CD4-positive, alpha-beta T cell treated with Interleukin-10 for 1 hour (primary cell): ENCODE measurements around the gene USP24.
"Not testable (repeated sequence)": the region's sequence is repeated elsewhere in the genome, so short reads cannot be mapped to it uniquely, and the experiment has no call there.

Experiments used
- DNase-seq: peaks from one replicate; pipeline ENCODE4 v3.0.0-alpha.2; 2020

USP24 gene

DNA sequence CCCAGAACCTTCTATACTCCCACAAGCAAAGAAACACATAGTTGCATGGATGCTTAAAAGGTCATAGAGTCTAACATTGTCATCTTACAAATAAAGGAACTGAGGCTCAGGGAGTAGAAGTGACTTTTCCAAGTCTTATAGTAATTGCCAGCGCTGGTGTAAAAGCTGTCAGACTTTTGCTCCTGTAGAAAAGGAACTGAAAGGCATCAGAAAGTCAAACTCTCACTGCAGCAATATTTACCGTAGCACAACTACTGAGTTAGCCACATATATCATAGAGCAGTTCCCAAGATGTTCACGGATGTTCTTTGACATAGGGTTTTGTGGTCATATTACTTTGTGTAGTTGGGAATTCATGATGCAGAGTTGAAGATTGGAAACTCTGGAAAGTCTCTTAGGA, 16.6 kb upstream of the USP24 start:
- DNase-seq: no peak

DNA sequence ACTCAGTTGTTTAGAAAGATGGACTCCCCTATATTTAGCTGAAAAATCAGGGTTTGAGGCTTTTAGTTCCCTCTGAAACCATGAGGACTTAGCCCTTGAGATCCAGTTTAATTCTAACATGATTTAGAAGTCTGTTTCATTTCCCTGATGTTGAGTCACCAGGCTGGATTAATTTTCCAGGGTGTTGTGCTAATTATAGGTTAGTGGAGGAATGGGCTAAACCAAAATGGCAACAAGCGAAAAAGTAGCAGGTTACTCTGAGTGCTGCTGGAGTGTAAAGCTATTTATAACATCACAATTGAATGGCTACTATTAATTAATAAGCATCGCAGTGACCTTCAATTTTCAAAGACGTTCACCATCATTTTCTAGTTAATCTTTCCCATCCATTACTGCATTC, 15.5 kb upstream of the USP24 start:
- no peak for DNase-seq

DNA sequence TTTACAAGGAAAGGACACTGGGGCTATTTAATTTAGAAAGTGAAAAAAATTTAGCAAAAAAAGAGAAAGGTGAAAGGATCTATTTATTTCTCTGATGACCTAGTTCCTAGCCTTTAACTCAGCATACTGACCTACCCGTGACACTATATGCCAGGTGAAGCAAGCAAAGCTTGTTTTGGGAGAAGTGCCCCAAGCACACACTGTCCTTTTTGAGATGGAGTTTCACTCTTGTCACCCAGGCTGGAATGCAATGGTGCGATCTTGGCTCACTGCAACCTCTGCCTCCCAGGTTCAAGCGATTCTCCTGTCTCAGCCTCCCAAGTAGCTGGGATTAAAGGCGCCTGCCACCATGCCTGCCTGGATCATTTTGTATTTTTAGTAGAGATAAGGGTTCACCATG, 14.6 kb upstream of the USP24 start:
- not testable (repeated sequence) for DNase-seq

DNA sequence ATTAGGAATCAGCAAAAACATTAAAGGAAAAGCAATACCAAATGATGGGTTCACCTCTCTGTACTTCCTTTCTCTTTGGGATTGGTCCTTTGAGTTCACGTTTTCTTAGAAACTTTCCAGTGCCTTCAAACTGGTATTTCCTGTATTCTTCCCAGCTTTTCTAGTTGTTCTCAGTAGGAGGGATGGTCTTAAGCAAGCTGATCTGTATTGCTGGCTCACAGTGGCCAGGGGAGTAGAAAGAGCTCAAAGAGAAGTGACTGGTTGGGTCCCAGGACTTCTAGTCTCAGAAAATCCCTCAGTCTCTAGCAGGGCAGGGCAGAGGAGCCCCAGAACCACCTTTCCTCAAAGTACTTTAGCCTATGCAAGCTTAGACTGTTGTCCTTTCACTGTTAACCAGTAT, 10.1 kb upstream of the USP24 start:
- no peak for DNase-seq

DNA sequence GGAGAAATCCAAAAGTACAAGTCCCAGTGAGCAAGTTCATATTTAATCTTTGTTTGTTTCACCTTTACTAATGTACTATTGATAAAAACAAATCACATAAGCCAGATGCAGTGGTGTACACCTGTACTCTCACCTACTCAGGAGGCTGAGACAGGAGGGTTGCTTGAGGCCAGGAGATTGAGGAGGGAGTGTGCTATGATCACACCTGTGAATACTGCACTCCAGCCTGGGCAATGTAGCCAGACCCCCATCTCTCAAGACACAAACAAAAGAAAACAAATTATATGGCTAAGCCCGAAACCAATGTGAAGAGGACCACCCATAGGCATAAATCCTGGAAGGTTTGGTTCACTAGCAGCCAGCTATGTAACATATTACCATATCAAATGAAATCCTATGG, 9.6 kb upstream of the USP24 start:
- no peak for DNase-seq

DNA sequence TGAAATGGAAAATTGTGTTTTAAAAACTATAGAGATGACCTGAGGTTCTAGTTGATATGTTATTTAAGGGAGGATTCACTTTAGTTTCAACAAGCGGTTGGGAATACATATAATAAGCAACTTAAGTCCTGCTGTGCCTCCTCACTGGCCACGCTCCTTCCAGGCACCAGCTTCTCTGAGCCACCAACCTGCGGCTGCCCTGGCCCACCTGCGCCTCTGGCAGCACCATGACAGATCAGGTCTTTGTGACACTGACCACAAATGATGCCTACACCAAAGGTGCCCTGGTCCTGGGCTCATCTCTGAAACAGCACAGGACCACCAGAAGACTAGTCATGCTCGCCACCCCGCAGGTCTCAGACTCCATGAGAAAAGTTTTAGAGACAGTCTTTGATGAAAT, 7.0 kb upstream of the USP24 start:
- DNase-seq: no peak

DNA sequence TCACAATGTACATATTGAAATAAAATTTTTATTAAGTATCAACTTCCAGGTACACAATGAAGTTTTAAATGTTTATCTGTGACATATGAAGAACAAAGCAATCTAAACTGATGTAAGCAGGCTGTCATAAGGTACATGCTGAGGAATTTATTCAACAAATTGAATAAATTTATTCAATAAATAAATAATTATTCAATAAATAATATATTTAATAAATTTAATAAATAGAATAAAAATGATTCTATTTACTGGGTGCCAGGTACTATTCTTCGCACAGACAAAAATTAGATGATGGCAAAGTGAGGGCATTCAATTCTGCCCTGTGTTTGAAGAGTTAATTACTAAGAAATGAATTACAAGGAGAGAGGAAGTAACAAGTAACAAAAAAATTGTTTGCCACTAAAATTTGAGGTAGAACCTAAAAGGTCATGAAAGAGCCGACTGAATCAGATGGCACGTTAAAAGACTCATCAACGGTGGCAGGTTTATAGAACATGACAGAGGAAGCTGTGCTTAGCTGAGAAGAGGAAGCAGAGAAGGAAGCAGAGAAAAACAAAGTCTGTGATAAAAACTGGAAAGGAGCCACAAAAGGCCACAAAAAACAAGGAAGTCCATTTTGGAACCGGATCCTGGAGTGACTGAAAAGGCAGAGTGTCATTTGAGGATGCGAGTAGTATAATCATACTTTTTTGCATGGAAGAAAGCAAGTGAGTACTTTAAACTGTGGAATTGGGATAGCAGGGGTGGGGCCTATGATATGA, 2.2 kb upstream of the USP24 start:
- DNase-seq: peak; percentile 59

DNA sequence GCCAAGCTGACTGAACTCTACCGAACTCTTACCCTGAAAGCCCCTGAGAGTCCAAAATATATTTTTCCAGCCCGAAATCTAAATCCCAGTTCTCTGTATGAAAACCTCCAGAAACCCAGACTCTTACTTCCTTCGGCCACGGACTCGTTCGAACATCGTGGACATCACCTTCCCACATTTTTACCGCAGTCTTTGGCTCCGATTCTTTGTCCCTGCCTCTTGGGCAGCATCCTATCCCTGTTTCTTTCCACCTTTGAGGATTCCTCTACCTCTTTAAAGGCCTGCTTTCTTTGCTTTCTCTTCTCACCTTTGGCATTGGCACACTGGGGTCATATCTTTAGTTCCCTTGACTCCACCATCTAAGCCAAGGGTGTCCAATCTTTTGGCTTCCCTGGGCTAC, 932 bp upstream of the USP24 start:
- no peak for DNase-seq

DNA sequence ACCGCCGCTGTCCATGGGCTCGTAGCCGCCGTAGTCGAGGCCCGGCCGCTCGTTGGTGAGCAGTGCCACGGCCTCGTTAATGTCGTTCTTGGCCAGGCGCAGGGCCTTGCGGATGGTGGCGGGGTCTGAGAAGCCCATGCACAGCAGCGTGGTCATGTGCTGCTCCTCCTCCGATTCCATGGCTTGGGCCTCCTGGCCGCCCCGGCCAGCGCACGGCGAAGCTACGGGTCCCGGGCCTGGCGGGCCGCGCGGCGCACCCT, 300 bp downstream of the USP24 start:
- DNase-seq: no peak

DNA sequence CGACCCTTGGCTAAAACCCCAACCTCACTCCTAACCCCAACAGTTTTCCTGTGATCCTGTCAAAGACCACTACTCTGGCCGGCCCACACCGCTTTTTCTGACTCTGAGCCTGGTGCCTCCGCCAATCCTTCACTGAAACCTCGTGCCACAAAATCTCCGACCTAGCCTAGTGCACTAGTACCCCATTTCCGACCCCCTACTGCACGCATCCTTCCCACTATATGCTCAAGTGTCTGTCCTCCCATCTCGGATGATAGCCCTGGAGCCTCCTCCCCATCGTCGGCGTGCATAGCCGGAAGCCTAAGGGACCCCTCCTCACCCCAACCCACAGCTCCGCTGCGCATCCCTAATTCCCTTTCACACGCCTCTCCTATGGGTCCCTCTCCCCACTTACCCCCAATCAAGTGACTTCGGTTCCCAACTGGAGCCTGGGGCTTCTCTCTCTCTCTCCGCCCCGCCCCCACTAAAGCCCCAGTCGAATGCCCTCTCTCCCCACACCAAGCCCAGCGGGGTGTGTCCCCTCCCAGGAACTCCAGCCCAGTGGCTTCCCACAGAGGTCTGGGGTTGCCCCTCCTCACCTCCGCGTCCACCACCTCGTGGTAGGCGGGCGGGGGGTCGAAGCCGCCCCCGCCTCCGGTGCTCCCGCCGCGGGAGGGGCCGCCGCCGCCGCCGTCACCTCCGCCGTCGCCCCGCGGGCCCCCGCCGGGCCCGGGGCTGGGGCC, 791 bp downstream of the USP24 start:
- peak; percentile 35 for DNase-seq

DNA sequence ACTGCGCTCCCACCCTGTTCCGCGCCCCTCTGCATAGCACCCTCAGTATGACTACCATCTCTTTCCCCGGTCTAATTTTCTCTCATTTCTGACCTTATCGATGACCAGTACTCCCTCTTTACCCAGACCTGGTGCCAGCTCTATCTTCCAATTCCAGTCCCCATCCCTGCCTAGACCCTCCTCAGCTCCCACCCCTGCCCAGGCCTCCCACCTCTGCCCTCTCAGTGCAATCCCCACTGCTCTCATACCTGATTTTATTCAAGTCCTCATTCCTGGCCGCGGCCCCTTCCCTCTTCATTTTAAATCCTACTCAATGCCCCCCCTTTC, 1.3 kb downstream of the USP24 start:
- no peak for DNase-seq

DNA sequence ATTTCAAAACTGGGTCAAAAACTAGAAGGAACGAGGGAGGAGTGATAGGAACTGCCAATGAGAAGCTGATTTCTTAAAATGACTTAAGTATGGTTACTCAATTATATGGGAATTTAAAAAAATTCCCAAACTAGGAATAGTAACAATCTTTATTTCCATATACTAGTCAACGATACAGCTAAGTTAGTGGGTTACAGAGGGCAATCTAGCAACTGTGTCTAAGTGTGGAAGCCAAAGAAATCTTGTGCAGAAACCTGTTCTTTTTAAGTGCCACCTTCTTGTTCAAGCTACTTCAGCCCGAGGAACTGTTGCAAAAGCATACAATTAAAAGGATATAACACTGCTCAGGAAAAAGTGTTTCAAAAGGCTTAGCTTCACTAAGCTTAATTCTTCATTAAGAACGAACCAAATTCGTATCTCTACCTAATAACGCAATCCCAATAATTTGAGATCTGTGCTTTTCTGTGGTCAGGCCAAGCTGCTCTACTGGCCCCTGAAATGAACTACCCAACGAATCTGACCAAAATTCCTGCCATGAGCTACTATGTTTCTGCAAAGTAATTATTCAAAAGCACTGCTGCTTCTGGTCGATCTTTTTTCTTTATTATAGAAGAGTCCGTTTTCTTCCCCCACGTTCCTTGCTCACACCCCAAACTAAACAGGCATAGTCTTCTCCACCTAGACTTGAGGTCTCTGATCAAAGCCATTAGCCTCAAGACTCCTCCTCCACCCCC, 1.8 kb downstream of the USP24 start:
- DNase-seq: no peak

DNA sequence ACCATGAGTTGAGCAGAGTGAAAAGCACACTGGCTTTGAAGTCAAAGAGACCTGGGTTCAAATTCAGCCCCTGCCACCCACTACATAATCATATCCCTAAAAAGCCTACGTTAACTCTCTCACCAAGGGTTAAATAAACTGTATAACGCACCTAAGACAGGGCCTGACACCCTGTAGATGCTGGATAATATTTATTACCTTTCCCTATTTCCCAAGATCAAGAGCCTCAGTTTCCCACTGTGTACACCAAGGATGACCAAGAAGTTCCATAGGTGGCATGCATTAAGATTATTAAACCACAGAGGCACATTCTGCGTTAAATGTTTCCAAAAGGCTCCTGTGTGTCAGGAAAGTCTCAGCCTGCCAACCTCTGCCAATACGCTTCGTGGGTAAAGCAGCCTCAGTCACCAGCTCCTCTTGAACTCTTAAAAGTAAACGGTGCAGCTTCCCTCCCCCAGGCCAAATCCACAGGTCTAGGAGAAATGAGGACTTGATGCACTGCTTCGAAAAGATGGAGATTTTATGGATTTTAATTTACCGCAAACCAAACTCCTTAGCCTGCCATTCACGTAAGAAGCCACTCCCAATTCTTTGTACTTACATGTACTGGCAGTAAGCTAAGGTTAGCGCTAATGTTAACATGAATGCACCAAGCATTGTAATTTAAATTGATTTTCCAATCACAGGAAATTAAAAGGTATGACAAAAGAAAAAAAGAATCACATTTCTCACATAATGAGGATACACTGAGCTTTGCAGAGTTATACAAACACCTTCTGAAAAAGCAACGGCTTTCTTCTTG, 2.6 kb downstream of the USP24 start:
- no peak for DNase-seq

DNA sequence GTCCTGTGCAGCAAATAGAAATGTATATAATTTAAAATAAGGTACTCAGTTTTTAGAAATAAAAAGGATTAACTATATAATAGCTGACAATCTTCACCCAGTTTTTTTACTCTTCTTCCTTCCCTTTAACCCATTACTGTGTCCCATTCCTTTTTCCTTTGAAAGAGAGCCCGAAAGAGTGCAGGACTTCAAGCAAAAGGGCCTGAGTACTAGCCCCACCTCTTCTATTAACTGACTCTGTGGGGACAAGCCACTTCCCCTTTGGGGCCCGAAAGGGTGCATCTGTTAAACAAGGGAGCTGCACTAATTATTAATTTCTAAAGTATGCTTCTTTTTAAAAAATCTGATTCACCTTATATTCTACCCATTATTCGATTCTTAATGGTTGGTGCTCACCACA, 3.3 kb downstream of the USP24 start:
- no peak for DNase-seq

DNA sequence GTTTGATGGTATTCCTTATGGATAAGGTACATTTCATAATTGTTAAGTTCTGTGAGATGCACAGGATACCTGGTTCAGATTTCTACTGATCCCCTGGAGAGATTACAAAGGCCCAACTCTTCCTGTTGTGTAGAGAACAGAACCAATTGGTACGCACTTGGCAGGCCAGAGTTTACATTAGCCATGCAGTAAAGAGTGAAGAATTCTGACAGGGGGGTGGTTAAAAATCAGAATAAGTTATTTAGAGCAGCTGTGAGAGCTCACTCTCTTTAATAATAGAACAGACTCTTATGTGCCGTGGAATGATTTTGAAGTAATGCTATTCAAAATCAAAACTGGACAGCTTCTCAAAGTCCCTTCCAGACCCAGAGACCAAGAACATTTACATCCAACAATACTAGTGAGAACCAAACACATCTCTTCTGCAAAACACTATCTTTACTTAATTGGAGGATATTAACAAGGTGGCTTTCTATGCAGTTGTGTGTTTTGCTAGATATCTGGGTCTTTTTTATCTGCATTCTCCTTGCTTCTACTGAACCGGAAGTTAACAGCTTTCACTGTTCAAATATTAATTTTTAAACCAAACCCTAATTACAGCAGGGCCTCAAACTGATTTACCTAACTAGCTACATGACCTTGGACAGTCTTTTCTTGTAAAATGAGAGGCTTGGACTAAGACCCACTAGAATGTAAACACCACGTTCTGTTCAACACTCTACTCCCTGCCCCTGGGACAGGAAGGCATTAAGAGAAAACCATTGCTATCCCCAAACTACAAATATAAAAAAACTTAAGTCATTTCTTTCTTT, 4.0 kb downstream of the USP24 start:
- DNase-seq: no peak

DNA sequence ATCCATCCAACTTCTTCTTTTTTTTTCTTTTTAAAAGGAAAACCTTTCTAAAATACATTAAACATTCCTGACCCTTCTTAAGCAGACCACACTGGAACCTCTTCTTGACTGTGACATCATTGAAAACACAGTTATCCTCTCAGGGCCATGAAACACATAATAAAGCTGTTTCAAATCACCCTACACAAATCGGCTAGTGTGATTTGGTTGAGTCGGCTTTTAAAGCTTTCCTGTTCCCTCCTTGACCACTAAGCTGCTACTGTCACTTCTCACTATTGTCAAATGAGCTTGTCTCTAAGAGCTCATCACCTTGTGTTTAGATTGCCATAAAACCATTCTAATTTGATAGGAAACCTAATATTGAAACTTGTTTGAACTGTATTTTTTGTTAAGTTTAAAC, 5.9 kb downstream of the USP24 start:
- DNase-seq: no peak

DNA sequence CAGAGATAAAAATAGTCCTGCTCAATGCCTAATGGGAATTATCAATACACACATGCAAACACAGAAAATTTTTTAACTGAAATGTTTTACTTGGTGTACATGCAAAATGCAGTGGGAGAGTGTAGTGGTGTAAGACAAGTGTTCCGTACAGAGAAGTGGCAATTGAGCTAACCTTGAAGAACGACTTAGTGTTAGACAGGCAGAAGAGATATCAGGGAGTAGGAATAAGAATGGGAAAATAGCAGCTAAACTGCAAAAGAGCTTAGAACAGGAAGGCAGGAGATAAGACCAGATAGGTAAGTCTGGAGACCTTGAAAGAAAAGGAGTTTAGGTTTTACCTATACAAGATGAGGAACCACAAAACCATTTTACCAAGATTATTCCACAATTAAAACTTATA, 9.0 kb downstream of the USP24 start:
- no peak for DNase-seq

DNA sequence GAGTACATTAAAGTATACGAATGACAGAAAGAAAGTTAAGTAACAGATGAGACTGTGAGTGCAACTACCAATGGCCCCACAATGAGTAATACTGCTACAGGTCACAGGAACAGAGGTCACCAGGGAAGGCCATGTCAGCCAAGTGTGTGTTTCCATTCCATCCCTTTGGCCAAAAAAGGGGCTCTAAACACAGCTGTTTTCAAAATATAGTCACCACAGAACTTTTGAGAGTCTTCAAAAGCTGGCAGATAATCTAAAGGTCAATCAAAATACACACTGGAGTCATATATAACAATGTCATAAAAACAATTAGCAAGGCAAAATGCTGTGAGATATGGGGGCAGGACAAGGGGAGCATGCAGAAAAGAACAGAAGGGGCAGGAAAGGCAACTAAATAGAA, 10.2 kb downstream of the USP24 start:
- no peak for DNase-seq

DNA sequence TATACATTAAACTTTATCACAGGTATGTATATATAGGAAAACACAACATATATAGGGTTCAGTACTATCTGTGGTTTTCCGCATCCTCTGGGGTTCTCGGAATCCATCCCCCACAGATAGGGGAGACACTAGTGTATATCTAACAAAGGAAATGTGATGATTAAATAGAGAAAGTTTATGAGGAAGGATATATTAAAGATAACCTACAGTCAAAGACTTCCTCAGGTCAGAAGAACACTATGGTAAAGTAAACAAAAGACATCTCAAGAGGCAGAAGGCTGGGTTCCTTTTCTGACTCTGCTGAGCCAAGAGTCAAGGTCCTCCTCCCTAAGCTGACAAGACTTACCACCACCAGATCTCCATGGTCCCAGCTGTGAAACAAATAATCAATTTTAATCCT, 12.1 kb downstream of the USP24 start:
- DNase-seq: no peak

DNA sequence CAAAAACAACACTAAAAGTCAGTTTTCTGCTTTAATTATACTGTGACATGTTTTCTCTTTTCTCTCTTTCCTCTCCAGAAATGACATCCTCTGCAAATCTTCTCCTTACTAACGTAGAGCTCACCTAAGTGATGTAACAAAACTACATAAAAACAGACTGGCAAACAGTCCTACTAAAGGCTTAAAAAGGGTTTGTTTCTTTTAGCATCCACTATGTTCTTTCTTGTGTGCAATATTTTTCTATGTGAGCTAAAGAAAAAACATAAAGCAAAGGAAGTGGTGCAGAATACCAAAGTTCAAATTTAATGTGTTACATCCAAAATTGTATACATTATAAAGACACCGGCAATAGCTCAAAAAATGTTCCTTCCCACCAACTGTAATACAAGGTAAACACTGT, 14.5 kb downstream of the USP24 start:
- DNase-seq: no peak

DNA sequence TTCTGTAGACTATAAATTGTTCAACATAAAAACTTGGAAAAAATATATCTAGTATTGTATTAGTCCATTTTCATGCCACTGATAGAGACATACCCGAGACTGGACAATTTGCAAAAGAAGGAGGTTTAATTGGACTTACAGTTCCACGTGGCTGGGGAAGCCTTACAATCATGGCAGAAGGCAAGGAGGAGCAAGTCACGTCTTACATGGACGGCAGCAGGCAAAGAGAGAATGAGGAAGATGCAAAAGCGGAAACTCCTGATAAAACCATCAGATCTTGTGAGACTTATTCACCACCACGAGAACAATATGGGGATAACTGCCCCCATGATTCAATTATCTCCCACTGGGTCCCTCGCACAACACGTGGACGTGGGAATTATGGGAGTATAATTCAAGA, 15.4 kb downstream of the USP24 start:
- not testable (repeated sequence) for DNase-seq

DNA sequence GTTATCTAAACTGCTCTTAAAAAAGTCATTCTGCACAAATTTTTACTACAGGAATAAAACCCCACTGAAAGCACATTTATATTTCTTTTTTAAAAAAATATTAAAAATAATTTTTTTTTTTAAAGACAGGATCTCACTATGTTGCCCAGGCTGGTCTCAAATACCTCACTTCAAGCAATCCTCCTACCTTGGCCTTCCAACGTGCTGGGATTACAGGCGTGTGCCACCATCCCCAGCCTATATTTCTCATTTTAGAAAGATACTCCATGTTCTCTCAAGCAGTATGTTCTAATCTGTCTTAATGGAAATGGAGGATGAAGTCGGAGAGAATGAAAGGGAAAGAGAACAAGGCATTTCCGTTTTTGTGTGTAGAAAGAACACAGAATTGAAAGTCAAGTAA, 17.1 kb downstream of the USP24 start:
- DNase-seq: no peak

DNA sequence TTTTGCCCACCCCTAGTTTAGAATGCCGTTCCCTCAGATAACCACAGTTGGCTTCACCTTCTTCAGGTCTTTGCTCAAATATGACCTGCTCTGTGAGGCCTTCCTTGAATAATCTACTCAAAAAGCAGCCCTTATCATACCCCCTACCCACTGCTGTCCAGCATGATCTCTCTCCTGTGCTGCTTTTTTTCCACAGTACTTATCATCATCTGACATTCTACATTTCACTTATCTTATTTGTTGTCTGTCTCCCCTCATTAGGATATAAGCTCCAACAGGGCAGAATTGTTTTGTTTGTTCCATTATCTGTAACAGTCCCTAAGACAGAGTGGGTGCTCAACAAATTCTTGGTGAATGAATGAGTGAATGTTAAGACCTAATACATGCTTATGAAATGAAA, 18.1 kb downstream of the USP24 start:
- no peak for DNase-seq
